NCI-H2029 (cell line): Measurements from ENCODE around the gene SLC38A10.
A peak's percentile ranks its signal among the peaks of the same experiment; 100 is the strongest.

ENCODE experiments used
- DNase-seq: peaks from one replicate; lab custom pipeline; 2025; lab: John Stamatoyannopoulos, UW

The SLC38A10 gene

DNA sequence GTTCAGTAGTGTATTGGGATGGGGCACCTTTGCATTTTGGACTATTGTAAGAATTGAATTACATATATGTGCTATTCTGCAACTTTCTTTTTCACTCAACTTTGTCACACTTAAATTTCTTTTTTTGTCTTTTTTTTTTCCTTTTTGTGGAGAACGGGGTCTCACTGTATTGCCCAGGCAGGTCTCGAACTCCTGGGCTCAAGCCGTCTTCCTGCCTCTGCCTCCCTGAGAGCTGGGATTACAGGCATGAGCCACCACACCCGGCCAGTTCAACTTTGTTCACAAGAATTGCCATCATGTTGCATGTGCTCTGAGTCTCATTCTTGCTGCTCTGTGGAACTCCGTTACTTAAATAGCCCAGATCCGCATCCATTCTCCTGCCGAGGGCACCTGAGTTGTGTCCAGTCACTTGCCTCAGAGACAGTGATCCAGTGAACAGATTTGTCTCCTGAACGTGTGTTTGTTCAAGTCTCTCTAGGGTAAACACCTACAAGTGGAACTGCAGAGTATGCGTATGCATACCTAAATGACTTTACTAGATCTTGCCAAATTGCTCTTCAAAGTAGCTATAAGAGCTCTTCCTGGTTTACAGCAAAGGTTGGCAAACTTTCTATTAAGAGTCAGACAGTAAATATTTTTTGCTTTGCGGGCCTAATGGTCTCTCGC is 3.4 kb upstream of the SLC38A10 start:
- no peak for DNase-seq

DNA sequence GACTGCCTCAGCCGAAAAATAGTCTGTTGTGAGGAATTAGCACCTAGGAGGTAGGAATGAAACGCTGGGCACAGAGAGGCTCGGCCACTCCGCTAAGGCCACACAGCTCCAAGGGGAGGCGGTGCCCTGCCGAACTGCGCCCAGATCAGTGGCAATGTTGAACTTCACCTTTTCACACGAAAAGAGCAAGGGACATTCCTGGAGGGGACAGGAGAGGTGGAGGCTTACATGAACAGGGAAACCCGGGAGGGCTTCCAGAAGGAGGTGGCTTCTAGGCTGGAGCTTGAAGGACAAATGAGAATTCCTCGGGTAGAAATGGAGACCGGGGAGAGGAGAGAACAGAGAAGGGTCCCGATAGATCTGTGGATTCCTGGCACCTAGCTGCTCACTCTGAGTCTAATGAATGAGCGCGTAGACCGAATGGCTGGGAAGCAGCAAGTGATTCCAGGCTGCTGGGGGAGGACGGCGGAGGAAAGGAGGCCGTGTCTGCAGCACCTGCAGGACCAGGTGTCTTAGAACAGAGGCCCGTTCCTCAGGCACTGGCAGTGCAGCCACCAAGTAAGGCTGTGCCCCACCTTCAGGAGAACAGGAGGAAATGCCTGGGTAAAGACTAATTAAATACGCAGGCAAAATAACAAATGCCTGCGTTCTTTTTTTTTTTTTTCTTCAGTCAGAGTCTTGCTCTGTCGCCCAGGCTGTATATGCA is 722 bp upstream of the SLC38A10 start:
- peak; percentile 40 for DNase-seq

DNA sequence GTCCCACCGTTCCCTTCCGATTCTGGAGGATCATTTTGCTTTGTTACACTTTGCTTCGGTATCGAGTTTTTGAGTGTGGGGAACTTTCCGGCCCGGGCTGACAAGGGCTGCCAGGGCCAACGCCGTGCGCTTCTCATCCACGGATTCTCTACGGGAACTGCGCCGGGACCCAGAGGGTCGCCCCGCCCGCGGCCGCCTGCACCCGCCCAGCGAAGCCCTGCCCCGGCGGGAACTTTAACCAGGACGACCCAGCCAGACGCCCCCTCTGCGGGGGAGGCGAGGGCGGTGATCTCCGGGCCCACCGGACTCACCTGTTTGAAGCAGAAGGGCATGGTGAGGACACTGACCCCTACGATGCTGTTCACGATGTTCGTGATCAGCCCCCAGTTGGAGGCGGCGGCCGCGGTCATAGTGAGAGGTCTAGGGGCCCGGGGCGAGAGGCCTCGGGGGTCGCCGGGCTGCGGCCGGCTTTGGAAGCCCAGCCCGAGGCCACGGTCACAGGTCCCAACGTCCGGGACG is 536 bp downstream of the SLC38A10 start:
- DNase-seq: no peak

DNA sequence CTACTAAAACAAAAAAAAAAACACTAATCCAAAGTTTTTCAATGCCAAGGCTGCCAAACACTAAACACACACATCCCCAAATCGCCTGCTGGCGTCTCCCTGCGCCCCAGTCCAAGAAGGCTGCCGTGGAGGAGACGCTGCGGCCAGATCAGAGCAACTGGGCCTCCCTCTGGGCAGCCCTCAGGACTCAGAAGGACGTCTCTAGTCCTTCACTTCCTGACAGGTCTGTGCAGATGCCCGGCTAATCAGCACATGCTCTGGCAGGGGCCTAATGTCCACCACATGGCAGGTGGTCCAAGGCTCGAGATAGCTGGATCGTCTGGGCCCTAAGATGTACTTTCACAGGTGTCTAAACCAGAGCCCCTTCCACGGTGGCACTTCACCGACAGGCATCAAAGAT is 2.7 kb downstream of the SLC38A10 start:
- DNase-seq: no peak

DNA sequence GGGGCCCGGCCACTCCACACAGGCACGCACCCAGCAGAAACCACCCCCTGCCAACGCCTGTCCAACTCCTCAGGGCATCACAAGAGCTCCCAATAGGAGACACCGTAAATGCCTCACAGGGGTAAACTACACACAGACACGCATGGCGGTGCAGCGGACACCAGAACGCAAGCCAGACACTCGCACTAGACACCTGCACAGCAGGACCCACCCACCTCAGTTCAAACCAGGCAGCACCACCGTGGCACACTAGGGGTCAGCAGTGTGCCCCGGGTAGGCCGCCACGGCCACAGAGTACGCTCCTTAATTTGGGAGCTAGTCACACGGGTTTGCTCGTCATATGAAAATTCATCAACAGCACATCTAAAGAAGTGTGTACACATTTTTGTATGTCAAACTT is 3.4 kb downstream of the SLC38A10 start:
- peak; percentile 23 for DNase-seq

DNA sequence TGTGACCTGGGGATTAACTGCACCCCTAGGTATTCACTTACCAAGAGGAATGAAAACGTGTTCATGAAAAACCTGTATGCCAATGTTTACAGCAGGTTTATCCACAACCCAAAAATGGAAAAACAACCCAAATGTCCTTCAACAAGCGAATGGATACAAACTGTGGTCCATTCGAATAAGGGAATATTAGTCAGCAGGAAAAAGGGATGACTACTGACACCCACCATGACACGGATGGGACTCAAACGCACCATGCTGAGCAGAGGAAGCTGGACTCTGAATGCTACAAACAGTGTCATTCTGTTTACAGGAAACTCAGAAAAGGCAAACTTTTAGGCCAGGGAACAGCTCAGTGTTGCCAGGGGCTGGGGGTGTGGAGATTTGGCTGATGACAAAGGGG is 4.9 kb downstream of the SLC38A10 start:
- no peak for DNase-seq

DNA sequence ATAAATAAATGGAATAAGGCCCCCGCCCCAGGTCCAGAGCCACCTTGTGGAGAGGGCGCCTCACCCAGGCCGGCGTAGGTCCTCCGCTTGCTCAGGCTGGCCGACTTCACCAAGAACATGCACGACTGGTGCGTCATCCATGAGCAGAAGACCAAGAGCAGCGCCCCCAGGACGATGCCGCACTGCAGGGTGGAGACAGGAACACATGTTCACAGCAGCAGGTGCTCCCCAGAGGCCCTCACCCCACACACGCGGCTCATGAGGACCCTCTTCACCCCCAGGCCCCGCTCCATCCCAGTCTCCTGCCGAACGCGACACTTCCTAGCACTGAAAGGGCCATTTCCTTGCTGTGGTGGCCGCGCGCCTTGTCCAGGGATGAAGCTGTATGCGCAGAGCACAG is 5.5 kb downstream of the SLC38A10 start:
- DNase-seq: no peak

DNA sequence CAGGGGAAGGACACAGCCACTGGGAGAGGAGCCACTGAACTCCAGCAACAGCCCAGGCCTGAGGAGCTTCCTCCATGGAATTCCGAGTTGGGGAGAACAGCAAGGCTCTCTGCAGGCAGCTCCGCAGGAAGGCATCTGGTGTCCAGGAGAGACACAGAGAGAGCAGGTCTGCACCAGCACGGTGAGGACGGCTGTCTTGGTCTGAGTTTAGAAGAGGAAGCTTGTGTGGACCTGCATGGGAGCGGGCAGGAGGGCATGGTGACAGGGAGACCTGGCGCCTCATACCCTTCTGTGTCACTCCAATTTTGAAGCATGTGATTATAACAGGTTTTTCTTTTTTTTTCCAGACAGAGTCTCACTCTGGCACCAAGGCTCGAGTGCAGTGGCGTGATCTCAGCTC is 6.4 kb downstream of the SLC38A10 start:
- no peak for DNase-seq

DNA sequence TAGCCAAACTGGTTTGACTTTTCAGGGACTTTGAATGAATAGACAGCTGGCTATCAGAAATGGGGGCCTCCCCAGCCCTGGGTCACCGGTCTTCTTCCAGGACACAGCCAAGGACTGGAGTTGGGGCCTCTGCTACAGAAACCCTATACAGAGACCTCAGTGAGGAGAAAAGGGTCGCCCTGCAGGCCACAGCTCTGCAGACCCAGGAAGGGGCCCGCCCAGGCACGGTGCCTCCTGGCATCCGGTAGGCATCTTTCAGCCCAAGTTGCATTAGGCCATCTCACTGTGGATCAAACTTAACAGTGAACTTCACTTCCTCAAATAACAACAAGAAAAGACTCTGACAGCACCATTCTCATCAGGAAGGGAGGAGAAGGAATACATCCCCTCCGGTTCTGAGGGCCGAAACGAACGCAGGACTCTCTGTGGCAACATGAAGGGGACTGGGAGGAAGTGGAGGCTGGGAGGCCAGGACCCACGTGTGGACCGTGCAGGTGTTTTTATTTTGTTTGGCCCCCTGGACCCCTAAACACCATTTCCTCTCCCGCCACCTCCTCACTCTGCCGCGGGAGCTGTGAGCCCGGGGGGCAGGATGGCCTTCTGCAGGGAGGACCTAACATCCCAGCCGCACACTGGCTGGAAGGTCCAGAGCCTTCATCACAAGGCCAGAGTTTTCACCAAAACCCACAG is 7.2 kb downstream of the SLC38A10 start:
- no peak for DNase-seq

DNA sequence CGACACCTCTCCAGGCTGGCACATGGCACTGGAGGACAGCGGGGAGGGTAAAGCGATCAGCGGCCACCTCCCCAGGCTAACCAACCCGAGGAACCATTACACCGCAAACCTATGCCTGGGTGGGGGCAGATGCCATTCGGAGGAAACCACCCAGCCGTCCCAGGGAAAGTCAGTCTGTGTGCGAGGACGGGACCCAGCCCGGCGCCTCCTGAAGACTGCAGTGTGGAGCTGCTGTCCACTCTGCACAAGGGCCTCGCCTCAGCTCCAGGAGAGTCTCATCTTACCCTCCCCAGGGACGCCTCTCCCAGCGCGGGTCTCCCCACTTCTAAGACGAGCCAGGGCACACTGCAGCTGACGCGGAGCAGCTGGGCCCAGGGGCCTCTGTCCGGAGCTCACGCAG is 8.0 kb downstream of the SLC38A10 start:
- DNase-seq: no peak

DNA sequence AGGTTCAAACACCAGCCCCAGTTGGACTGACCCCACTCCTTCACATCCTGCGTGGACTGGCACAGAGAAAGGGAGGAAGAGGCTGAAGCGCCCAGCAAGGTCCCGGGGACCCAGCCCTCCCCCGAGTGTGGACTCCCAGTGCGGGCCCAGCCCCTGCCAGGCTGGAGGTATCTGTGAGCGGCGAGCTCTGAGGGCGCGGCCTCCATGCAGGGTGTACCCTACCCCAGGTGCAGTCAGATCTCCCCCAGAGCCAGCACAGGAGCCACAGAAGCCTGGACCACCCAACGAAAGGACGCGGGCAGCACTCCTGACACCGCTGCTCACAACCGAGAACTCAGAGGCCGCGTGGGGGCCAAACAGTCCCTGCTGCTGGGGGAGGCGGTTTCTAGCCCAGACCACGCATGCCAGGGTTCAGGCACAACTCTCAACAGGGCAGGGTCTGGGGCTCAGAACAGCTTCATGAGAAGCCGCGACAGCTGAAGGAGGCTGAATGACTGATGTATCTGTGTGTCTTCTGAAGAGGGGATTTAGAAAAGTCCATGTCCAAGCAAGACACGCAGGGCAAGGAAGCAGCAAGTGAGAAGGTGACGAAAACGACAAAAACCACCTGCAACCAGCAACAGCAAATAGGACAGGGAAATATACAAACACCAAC is 8.5 kb downstream of the SLC38A10 start:
- DNase-seq: no peak

DNA sequence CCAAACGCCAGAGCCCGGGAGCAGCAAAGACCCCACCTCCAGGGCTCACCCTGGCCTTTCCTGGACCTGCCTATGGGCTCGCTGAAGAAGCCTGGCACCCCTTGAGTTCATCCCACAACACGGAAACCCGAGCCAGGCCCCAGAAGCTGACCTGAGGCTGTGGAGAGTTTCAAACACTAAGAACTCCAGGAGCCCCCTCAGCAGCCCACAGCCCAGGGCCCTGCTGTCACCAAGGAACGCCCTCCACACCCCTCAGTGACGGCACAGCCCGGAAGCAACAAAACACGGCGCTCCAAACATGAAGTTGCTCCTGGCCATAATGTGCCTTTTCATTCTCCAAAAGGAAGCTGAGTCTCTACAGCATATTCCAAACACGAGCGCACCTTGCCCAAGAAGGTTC is 9.2 kb downstream of the SLC38A10 start:
- DNase-seq: no peak

DNA sequence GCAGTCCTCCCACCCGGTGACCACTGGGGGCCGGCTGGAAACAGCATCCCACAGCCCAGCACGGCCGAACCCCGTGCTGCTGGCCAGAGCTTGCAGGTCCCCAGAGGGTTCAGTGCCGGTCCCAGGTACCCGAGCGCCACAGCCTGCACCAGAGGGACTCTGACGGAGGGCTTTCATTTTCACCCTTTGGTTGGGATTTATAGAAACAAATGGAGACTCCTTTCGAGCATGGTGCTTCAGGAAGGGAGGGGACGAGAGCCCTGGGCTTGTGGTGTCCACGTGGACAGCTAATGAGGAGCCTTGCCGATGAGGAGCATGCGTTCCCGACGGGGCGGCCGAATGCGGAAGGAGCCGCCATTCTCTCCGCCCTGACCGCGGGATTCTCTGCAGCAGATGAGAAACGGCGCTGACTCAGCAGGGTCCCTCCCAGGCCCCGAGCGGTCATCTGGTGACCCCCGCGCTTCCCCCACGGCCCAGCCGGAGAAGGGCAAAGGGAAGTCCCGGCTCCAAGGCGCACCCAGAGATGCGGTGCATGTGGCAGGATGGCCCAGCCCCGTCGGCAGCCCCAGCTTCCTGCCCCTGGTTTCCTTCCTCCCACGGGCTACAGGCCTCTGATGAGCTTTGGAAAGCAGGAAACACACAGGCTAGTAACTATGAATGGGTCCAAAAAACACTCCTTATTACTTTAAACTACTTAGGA is 9.8 kb downstream of the SLC38A10 start:
- DNase-seq: no peak

DNA sequence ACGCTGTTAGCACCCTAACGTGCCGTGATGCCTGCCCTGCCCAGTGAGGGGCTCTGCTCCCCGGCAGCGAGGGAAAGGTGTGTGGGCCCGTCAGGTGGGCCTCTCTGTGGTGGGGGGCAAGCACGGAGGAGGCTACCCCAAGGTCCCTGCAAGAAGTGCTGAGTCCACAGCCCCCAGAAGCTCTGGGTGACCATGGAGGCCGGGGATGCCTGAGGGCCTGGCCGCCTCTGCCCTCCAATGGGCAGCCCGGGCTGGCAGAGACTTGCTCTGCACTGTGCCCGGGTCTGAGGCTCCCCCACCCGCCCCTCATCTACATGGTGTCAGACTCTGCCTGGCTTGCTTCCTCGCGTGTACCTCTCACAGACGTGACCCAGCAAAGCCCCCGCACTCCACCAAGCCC is 12.2 kb downstream of the SLC38A10 start:
- DNase-seq: no peak

DNA sequence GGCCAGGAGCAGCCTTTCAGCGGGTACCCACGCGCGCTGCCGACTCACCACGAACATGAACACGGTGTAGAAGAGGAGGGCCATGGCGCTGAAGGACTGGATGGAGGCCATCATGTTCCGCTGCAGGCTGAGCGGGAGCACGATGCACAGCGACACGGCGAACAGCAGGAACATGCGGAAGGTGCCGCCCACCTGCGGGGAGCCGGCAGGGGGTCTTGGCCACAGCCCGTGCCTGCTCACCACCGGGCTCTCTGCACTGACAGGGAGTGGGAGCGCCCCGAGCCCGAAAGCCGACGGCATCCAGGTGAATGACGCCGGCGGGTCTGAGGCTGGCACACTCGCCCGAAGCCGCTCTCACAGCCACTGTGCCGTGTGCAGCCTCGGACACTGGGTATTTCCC is 13.0 kb downstream of the SLC38A10 start:
- no peak for DNase-seq

DNA sequence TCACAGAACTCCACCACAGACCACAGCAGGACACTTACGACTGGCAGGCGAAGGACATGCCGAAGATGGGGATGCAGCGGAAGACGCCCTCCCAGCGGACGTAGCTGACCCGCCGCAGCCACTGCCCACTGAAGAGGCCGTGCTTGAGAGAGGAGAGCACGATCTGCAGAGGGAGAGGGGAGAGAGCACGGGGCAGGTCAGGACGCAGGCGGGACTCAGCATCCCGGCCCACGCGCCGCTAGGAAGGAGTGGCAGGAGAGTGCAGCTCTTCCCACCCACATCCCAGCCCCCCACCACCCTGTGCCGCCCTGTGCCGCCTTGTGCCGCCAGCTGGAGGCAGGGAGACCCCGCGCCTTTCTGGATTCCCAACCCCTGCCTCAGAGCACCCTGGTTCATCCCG is 14.5 kb downstream of the SLC38A10 start:
- no peak for DNase-seq

DNA sequence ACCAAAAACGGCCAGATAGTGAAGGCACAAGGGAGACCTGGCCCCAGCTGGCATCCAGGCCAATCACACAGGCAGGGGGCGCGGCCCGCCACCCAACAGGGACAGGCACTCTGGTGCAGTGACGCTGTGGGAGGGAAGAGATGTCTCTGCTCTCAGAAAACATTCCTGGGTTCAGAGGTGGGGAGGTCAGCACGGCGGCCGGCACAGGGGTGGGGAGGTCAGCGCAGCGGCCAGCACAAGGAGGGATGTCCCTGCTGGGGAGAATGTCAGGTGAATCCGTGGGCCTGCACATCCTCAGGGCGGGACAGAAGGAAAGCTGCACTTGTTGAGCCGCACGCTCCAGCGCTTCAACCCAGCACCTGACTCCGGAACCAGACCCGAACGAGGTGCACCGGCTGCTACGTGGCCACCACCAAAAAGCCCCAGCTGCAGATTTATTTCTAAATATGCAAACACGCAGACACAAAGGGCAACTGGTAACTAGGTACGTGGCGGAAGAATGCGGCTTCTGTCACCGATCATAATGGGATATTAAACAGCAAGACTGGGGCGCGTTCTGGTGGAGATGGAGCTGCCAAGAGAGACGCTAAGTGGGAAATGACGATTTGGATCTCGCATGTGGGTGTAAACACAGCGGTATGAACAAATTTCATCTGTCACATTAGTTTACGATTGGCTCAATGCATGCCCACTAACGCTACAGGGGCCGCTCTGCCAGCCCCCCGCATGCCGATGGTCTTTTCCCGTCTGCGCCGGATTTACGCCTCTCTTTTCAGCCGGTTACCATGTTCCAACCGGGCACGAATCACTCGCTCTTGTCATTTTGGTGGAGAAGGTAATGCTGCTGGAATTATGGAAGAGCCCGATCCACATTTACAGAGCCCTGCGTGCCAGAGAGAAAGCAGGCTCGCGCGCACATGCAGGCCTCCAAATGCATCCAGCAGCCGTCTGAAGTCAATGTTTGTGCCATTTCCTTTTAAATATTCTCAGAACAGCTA is 15.5 kb downstream of the SLC38A10 start:
- DNase-seq: no peak

DNA sequence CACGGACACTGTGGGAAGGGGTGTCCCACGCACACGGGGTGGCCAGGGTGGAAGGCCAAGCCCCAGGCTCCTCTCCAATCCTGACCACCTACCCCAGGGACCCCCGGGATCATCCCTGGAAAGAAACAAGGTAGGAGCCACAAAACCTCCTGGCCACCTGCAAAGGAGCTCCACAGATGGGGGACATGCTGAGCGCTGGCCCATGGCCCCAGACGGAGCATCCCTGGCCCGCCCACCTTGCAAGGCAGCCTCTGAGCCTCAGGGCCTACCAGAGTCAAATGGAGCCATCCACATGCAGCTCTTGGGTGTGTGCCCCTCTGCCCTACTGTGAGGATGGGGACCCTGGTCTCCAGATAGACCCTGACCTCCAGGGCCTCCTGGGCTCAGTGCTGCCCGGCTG is 16.3 kb downstream of the SLC38A10 start:
- no peak for DNase-seq

DNA sequence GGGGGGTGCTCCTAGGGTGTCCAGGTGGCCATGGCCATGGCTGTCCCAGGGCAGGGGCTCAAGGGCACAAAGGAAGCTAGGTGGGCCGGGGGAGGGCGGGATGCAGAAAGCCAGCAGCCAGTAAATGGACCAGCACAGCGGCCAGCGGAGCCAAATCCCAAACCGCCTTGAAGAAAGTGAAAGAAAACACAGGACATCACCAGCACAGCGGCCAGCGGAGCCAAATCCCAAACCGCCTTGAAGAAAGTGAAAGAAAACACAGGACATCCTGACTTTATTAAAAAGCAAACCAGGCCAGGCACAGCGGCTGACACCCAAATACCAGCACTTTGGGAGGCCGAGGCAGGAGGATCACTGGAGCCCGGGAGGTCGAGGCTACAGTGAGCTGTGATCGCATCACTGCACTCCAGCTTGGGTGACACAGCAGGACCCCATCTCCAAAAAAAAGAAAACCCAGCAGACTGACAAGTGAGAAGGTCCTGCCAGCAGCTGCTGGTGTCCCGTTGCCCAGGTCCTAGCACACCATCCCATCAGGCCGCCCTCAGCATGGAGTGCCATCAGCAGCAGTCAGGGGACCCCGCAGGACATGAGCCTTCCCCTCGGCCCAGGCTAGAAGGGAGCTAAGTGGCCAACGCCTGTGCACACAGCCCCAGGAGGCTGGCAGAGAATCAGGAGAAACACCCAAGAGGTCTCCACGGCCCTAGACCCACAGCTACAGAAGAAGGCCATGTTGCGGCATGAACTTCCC is 17.0 kb downstream of the SLC38A10 start:
- DNase-seq: no peak

DNA sequence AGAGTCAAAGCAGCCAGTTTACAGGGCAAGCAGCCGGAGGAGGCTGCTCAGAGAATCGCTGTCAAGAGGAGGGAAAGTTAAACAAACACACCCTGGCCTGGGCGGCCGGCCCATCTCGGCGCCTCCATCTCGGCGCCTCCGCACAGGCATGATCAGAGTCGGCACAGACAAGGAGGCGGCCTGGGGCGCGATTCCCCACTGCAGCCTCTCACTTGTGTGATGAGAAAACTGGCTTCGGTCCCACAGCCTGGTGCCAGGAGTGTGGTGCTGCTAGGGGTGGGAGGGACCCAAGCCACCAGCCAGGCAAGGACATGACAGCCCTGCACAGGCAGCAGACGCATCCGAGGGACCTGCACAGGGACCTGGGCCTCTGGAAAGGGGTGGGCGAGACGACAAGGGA is 17.7 kb downstream of the SLC38A10 start:
- peak; percentile 68 for DNase-seq
